ENCODE measurements around the gene MYO18B.

Gene MYO18B

GRCh38 chr22:25714739-25715138 is 27.2 kb upstream of the MYO18B start:
- Histone ChIP-seq H3K4me3 (ENCODE audit: low read depth in 1 of 2, low read length in 1 of 2) (no peak overlapping the region), H3K36me3 (peaks cover 14% of the 10 kb centered on the region), H3K9me3 (no peaks in the 10 kb centered on the region), H3K4me1 (ENCODE audit: control insufficient read depth in 1 of 2, insufficient read depth in 1 of 2, low read depth in 1 of 2, low read length in 1 of 2) (no peaks in the 10 kb centered on the region), H3K27ac (no peak overlapping the region), H3K27me3 (no peaks in the 10 kb centered on the region)
- TF ChIP-seq CTCF (IDR thresholded peaks at IDR 0.05), result no peak

GRCh38 chr22:25716637-25717036 is 25.4 kb upstream of the MYO18B start:
- Histone ChIP-seq H3K4me3 (ENCODE audit: low read depth in 1 of 2, low read length in 1 of 2) (no peak overlapping the region), H3K9me3 (no peaks in the 10 kb centered on the region), H3K4me1 (ENCODE audit: control insufficient read depth in 1 of 2, insufficient read depth in 1 of 2, low read depth in 1 of 2, low read length in 1 of 2) (no peaks in the 10 kb centered on the region), H3K36me3 (peaks cover 10% of the 10 kb centered on the region), H3K27me3 (no peaks in the 10 kb centered on the region), H3K27ac (no peak overlapping the region)
- no peak for TF ChIP-seq CTCF (IDR thresholded peaks at IDR 0.05)

GRCh38 chr22:25718135-25718840 is 23.7 kb upstream of the MYO18B start:
- no peak for TF ChIP-seq CTCF (IDR thresholded peaks at IDR 0.05)
- no peaks in the 10 kb centered on the region for H3K9me3 ChIP-seq
- peaks cover 17% of the 10 kb centered on the region for H3K36me3 ChIP-seq
- no peaks in the 10 kb centered on the region for H3K4me1 ChIP-seq (ENCODE audit: control insufficient read depth in 1 of 2, insufficient read depth in 1 of 2, low read depth in 1 of 2, low read length in 1 of 2)
- no peak overlapping the region for H3K27ac ChIP-seq
- no peaks in the 10 kb centered on the region for H3K27me3 ChIP-seq
- H3K4me3 ChIP-seq (ENCODE audit: low read depth in 1 of 2, low read length in 1 of 2), result no peak overlapping the region

GRCh38 chr22:25722223-25722622 is 19.8 kb upstream of the MYO18B start:
- no peak for TF ChIP-seq CTCF (IDR thresholded peaks at IDR 0.05)
- no peak overlapping the region for H3K4me3 ChIP-seq (ENCODE audit: low read depth in 1 of 2, low read length in 1 of 2)
- no peaks in the 10 kb centered on the region for H3K9me3 ChIP-seq
- no peak overlapping the region for H3K27ac ChIP-seq
- H3K4me1 ChIP-seq (ENCODE audit: control insufficient read depth in 1 of 2, insufficient read depth in 1 of 2, low read depth in 1 of 2, low read length in 1 of 2), result no peaks in the 10 kb centered on the region
- no peaks in the 10 kb centered on the region for H3K27me3 ChIP-seq
- peaks cover 14% of the 10 kb centered on the region for H3K36me3 ChIP-seq

GRCh38 chr22:25722626-25723025 is 19.4 kb upstream of the MYO18B start:
- Histone ChIP-seq H3K4me1 (ENCODE audit: control insufficient read depth in 1 of 2, insufficient read depth in 1 of 2, low read depth in 1 of 2, low read length in 1 of 2) (no peaks in the 10 kb centered on the region), H3K27me3 (no peaks in the 10 kb centered on the region), H3K36me3 (peaks cover 14% of the 10 kb centered on the region), H3K27ac (no peak overlapping the region), H3K4me3 (ENCODE audit: low read depth in 1 of 2, low read length in 1 of 2) (no peak overlapping the region), H3K9me3 (no peaks in the 10 kb centered on the region)
- TF ChIP-seq CTCF (IDR thresholded peaks at IDR 0.05), result no peak

Measured in neutrophil (primary cell).